H54 (cell line): ENCODE results near the gene ZEB2.

ENCODE experiments used
- DNase-seq: peaks from one replicate; pipeline ENCODE4 v3.0.0; 2011; ENCODE audit warnings: low spot score, mixed read lengths; ENCODE audit not compliant: insufficient read length
- FAIRE-seq: peaks from 3 replicates; lab custom pipeline; 2011; peaks lifted over from hg19 to GRCh38; lab: Jason Lieb, UNC
- POLR2A ChIP-seq: IDR thresholded peaks from 2 replicates; pipeline ENCODE4 v1.6.1; 2011; ENCODE audit warnings: low read depth, mild to moderate bottlenecking, low read length

The ZEB2 gene

DNA sequence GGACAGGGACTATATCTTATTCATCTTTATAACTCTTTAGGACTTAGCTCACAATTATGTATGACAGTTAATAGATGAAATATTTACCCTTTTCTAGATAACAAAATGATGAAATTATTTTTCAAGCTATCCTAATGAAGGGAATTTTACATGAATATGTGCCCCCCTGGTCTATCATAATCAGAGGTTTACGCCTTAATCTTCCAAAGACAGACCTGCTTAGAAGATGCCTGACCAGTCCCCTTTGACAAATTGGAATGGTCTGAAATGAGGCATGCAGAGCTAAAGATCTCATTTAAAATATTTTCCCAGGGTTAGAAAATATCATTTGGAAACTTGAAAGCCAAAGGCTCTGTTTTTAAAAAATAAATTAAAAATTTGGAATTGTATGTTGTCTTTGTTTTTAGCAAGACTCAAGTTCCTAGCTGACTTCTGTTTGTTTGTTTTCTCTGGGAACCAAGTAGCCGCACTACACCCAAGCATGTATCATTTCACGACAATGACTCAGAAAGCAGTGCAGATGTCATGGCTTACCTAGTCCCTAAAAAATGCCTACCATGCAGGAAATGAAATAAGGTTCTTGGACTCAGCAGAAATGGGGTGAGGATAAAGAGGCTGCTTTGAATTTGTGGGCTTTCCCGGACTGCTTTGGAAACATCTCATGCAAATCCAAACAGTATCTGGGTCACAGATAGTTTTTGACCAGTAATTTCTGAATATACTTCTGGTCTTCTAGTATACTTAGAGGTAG, 162.1 kb downstream of the ZEB2 start:
- no peak for TF ChIP-seq POLR2A
- DNase-seq (peak; percentile 40), FAIRE-seq (peak; percentile 97)

DNA sequence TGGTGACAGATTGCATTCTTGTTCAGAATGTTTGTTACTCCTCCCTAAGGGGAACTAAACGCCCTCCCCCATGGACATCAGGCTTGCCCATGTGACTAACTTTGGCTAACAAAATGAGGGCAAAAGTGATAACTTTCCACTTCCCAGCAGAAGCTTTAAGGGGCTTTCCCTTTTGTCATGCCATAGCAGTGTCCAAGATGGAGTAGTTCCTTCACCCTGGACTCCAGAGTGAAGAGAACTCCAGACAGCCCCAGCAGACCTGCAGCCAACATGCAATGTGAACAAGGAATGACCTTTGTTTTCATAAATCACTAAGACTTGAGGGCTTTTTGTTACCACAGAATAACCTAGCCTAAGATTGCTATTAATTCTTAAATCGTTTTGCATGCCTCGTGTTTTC, 163.5 kb downstream of the ZEB2 start:
- TF ChIP-seq POLR2A: no peak
- DNase-seq (no peak), FAIRE-seq (no peak)

DNA sequence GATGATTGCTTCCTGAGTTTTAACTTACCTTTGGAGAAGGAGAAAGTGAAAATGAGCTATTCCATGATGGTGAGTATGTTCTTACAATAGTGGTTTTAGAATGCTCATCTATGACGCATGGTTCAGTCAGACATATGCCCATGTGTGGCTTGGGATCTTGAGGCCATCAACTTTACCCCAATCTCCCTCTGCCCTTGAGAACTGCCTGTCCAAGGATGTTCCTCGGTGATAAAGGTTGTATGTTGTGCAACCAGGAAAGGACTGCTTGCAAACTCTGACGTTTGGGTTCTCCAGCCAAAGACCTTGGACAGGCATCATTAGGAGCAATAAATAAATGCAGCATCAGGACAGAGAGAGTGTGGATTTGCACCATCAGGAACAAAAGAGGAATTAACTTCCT, 165.0 kb downstream of the ZEB2 start:
- DNase-seq: no peak
- TF ChIP-seq POLR2A: no peak
- peak; percentile 75 for FAIRE-seq

DNA sequence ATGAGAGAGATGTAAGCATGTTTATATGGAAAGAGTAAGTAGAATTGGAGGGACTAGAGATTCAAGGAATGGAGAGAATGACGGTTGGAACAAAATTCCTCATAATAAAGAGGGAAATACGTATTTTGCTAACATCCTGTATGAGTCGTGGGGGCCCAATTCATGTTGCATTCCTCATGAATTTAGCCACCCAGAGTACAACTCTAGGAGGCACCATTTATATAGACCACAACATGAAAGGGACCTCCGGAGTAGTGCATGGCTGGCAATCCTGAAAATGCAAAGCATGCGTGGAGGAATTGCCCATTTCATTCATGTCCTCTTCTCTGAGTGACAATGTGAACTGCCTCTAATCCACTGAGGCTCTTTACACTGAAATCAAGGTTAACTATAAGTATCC, 168.2 kb downstream of the ZEB2 start:
- DNase-seq (no peak), FAIRE-seq (no peak)
- TF ChIP-seq POLR2A: no peak

DNA sequence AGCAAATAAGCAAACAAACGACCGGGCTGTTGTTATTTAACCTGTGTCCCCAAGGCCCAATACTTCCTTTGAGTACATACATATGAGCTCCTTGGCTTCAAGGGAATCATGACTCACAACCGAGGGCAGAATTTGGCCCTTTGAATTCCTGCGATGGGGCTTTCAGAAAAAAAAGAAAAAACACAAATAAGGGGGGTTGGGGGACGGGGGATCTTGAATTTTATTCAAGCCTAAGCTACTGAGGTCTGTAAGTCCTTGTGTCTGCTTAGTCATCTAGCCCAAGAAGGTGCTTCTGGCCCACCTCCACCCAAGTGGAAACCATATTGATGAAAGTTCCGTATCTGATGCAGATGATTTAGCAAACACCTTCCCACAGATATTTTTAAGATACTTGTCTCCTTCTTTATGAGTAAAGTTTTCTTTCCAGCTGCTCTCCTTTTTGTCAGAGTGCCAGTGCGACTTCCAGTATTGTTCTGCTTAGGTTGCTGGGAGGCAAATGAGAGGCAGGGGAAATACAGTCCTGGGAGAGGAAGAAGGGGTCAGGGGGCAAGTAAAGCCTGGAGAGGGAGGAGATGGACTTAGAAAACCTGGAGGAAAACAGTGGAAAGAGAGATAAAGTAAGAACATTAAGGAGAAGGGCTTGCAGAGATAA, 169.6 kb downstream of the ZEB2 start:
- TF ChIP-seq POLR2A: no peak
- no peak for DNase-seq
- FAIRE-seq: no peak

DNA sequence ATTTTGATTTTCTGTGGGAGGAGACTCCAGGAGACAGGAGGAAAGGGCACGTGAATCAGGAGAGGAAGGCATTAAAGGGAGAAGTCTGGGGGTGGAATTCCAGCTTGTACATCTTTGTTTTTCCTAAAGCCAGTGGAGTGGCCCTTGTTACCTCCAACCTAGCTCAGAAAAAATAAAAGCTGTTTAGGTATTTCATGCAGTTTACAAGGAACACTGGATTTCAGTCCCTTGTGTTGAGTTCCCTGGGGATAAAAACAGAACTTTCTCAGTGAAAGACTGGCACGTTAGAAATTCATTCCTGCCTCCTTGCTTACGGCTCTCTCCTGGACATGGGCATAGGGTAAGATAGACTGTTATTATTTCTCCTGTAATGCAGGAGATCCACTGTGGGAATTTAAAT, 170.2 kb downstream of the ZEB2 start:
- FAIRE-seq (no peak), DNase-seq (no peak)
- TF ChIP-seq POLR2A: no peak

DNA sequence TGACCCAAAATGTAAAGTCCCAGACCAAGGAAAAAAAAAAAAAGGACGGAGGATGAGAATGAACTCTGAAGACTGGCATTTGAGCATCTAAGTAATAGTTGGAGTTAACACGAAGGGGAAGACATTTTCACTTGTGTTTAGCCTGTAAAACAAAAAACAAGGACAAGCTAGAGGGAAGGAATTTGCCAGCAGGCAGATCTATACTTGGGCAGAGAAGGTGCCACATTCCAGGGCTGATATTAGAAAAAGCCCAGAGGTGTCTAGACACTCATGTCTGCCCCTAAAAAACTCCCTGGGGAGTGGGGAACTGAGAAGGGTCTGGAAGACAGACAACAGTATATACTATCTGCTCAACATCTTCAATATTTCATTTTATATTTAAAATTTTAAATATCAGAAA, 171.1 kb downstream of the ZEB2 start:
- no peak for TF ChIP-seq POLR2A
- FAIRE-seq (no peak), DNase-seq (no peak)

DNA sequence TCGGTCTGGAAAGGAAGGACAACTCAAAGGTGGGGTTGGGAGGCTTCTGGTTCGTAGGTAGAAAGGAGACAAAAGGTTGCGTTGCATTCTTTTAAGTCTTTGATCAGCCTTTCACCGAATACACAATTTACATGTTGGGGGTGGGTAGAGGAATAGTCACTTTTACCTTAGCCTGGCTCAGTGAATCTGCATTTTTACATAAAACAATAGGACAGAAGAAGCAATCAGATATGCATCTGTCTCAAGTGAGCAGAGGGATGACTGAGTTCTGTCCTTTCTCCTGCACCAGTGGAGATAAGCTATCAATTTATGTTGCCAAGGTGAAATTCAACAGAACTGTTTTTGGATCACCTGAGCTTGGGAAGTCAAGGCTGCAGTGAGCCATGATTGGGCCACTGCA, 173.7 kb downstream of the ZEB2 start:
- FAIRE-seq (no peak), DNase-seq (no peak)
- TF ChIP-seq POLR2A: no peak

DNA sequence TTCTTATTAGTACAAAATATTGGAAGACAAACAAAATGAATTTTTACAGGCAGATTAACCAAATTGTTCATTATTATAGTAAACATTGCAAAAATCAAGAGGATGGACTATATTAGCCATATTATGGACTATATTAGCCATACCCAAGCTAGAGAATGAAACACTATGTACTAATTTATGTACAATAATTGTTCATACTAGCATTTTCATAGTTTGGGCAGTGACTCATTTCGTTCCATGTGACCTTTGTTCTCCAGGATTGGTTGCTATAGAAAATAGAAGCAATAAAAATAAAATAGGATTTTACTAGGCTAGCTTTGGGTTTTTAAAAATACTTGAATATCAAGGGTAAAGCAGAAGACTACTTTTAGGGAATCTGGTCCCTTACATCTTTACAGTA, 176.8 kb downstream of the ZEB2 start:
- TF ChIP-seq POLR2A: no peak
- peak; percentile 38 for FAIRE-seq
- no peak for DNase-seq

DNA sequence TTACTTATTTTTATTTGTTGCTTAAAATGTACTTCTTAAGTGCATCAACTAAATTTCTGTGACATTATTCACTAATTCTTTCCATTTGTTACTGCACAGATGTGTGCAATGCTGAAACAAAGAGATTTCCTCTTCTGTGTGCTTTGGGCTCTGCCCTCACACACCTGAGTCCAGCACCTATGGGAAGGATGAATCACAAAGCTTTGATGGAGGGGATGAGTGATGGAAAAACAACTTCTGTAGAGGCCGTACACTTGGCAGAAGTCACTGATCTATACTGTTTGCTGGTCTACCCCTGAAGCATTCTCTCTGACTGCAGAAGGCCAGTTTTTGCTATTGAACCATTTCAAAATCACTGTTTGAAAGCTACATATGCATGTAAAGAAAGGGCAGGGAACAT, 178.4 kb downstream of the ZEB2 start:
- no peak for DNase-seq
- TF ChIP-seq POLR2A: no peak
- no peak for FAIRE-seq

DNA sequence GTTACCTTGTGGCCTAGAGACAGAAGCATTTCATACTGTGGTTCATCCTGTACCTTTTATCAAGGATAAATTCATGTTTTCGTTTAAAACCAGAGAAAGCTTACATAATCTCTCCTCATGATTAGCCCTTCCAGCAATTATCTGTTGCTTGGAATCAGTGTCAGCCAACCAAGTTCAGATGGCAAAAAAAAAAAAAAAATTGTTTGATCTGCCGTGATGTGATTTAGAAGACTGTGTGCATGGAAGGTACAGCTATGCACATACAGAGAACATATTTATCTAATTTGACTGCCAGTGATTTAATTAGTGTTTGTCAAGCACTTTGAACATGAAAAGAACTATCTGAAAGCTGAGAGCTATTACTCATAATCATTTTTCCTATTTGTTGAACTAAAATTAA, 180.9 kb downstream of the ZEB2 start:
- FAIRE-seq: no peak
- TF ChIP-seq POLR2A: no peak
- no peak for DNase-seq

DNA sequence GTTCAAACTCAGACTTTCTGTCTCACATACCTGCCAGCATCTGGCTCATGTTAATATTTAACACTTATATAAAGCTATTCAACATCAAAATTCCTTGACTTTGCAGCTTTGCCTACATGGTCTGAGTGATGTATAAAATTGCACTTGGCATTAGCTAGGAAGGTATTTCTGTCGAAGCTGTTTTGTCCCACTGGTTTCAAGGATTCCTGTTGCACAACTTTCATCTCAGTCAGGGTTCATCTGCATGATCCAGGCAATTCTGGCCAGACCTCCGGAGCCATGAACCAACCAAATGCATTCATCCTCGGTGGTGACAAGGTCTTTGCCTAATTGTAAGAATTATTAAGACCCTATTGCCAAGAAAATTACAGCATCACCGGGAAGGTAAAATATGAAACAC, 185.4 kb downstream of the ZEB2 start:
- no peak for FAIRE-seq

More for the DNA sequence above, 185.4 kb downstream of the ZEB2 start:
- TF ChIP-seq POLR2A: no peak
- no peak for DNase-seq
